HepG2 (cell line): ENCODE results near the gene USP7. TPM values are rescaled to one million over a fixed set of nuclear protein-coding genes. Genes with fewer than 3 reads are reported as not detected.

Experiments used
- BRCA1 ChIP-seq: sonication (generic); formaldehyde crosslinking; IDR thresholded peaks from 2 replicates; pipeline ENCODE4 v1.4.0; 2020; ENCODE audit warnings: missing genetic modification reagents
- GABPA ChIP-seq, 2 experiments: IDR thresholded peaks; 2 replicates each; pipeline ENCODE4 v1.6.1; 2011 to 2016; ENCODE audit warnings: low read depth in 2 of 2, low read length in 1 of 2, missing biosample characterization in 1 of 2, missing genetic modification characterization in 1 of 2
- GFI1 ChIP-seq: sonication (generic); formaldehyde crosslinking; IDR thresholded peaks from 2 replicates; pipeline ENCODE4 v1.5.0; 2020; ENCODE audit warnings: missing genetic modification reagents, mild to moderate bottlenecking, borderline replicate concordance
- HMG20B ChIP-seq: conservative IDR thresholded peaks from 2 replicates; pipeline ENCODE4 v1.6.1; 2016; ENCODE audit warnings: missing genetic modification reagents, missing compliant biosample characterization
- PTBP1 ChIP-seq: fragments of 200-400 bp; formaldehyde crosslinking; IDR thresholded peaks from 2 replicates; pipeline ENCODE4 v1.6.1; 2018; ENCODE audit warnings: low read length, low read depth; ENCODE audit not compliant: poor library complexity, severe bottlenecking
- SALL1 ChIP-seq: sonication (generic); formaldehyde crosslinking; IDR thresholded peaks from 2 replicates; pipeline ENCODE4 v1.8.0; 2022; ENCODE audit warnings: mild to moderate bottlenecking, missing genetic modification reagents
- SOX5 ChIP-seq: IDR thresholded peaks from 2 replicates; pipeline ENCODE4 v1.6.1; 2016; ENCODE audit warnings: borderline replicate concordance
- ZBTB38 ChIP-seq: sonication (generic); formaldehyde crosslinking; IDR thresholded peaks from 2 replicates; pipeline ENCODE4 v1.5.1; 2020; ENCODE audit warnings: mild to moderate bottlenecking, missing genetic modification reagents
- ZC3H4 ChIP-seq: sonication (generic); formaldehyde crosslinking; IDR thresholded peaks from 2 replicates; pipeline ENCODE4 v1.4.0; 2020; ENCODE audit warnings: missing genetic modification reagents, borderline replicate concordance
- ZFP82 ChIP-seq: sonication (generic); formaldehyde crosslinking; IDR thresholded peaks from 2 replicates; pipeline ENCODE4 v1.5.1; 2020; ENCODE audit warnings: mild to moderate bottlenecking, missing genetic modification reagents, borderline replicate concordance
- ZNF138 ChIP-seq: sonication (generic); formaldehyde crosslinking; IDR thresholded peaks from 2 replicates; pipeline ENCODE4 v1.5.0; 2020; ENCODE audit warnings: mild to moderate bottlenecking, low read depth, missing genetic modification reagents
- ZNF343 ChIP-seq: sonication (generic); formaldehyde crosslinking; IDR thresholded peaks from 2 replicates; pipeline ENCODE4 v1.4.0; 2020; ENCODE audit warnings: mild to moderate bottlenecking, missing genetic modification reagents
- ZNF605 ChIP-seq: sonication (generic); formaldehyde crosslinking; IDR thresholded peaks from 2 replicates; pipeline ENCODE4 v1.8.0; 2022; ENCODE audit warnings: mild to moderate bottlenecking, missing genetic modification reagents
- polyA plus RNA-seq, 8 experiments: library from polyadenylated mRNA; depleted of rRNA in 3 of 8; stranded (reverse) in 7 of 8; unstranded in 1 of 8; fragments of >200 nt; fragmentation: Illumina TruSeq in 4 of 8; extraction: Trizol in 4 of 8; gene quantifications; 2 replicates each; pipeline versions ENCODE4 v1.2.1 to v1.2.3, GENCODE V29; 2011 to 2016; ENCODE audit warnings: low read depth in 4 of 8, missing spikeins in 1 of 8, mixed read lengths in 1 of 8; ENCODE audit not compliant: insufficient read depth in 1 of 8
- total RNA-seq, 5 experiments: library from RNA; depleted of rRNA; stranded (reverse); fragments of >200 nt; fragmentation: Illumina TruSeq; extraction: Trizol; gene quantifications; 2 replicates each; pipeline ENCODE4 v1.2.3, GENCODE V29; 2016; ENCODE audit warnings: low read depth in 1 of 5
- TF ChIP-seq, protein P1 (sequence below): sonication (generic); formaldehyde crosslinking; IDR thresholded peaks from 2 replicates; pipeline ENCODE4 v1.9.0; 2022; ENCODE audit warnings: low read depth, missing genetic modification reagents
- TF ChIP-seq, protein P2 (sequence below): sonication (generic); formaldehyde crosslinking; IDR thresholded peaks from 2 replicates; pipeline ENCODE4 v1.4.0; 2020; ENCODE audit warnings: missing genetic modification reagents, borderline replicate concordance
- TF ChIP-seq, protein P3 (sequence below): sonication (generic); formaldehyde crosslinking; IDR thresholded peaks from 2 replicates; pipeline ENCODE4 v1.8.0; 2023; ENCODE audit warnings: mild to moderate bottlenecking, missing genetic modification reagents
- TF ChIP-seq, protein P4 (sequence below): sonication (generic); formaldehyde crosslinking; IDR thresholded peaks from 2 replicates; pipeline ENCODE4 v1.4.0; 2020; ENCODE audit warnings: missing genetic modification reagents
- TF ChIP-seq, protein P5 (sequence below): sonication (generic); formaldehyde crosslinking; IDR thresholded peaks from 2 replicates; pipeline ENCODE4 v1.5.1; 2020; ENCODE audit warnings: mild to moderate bottlenecking, missing genetic modification reagents, borderline replicate concordance

Gene USP7
- total and polyA plus RNA-seq, 2 of the 13 experiments (the other 11 are each of a cell fraction or from before 2014, with no cell fraction given), result 52.5 to 173 TPM

DNA sequence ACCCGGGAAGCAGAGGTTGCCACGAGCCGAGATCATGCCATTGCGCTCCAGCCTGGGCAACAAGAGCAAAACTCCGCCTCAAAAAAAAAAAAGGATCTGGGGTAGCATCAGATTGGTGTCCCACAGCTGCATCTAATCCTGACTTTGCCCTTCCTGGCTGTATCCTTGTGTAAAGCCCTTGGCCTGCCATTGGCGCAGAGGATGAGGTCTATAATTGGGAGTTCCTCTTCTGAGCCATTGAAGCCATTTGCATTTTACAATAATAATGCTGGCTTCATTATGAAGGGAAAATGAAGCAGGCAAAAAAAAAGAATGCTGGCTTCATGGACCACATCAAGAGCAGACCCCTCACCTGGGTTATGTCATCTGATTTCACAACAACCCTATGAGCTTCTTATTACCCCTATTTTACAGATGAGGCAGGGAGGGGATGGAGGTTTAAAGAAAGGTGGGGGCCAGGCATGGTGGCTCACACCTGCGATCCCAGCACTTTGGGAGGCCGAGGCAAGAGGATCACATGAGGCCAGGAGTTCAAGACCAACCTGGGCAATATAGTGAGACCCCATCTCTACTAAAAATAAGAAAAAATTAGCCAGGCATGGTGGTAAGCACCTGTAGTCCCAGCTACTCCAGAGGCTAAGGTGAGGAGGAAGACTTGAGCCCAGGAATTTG lies 82.7 kb downstream of the USP7 start (continued):
- TF ChIP-seq ZNF343 (CRISPR knock-in tag) (0 out of 2 replicates have a peak, but pooled peaks have one; percentile 2), SOX5 (CRISPR knock-in tag) (no peak), ZBTB38 (no peak), PTBP1 (no peak), BRCA1 (no peak), ZC3H4 (CRISPR knock-in tag) (no peak), GFI1 (CRISPR knock-in tag) (no peak), GABPA (IDR thresholded peaks at IDR 0.05; ENCODE audit: low read depth, low read length) (no peak), GABPA (CRISPR knock-in tag; IDR thresholded peaks at IDR 0.05; ENCODE audit: low read depth) (no peak), ZNF605 (CRISPR knock-in tag) (no peak; the same call in 1 of the 2 replicates), HMG20B (CRISPR knock-in tag) (no peak), SALL1 (no peak), ZFP82 (CRISPR knock-in tag) (0 out of 2 replicates have a peak, but pooled peaks have one; percentile 43), ZNF138 (CRISPR knock-in tag) (no peak)
- TF ChIP-seq, protein P1, sequence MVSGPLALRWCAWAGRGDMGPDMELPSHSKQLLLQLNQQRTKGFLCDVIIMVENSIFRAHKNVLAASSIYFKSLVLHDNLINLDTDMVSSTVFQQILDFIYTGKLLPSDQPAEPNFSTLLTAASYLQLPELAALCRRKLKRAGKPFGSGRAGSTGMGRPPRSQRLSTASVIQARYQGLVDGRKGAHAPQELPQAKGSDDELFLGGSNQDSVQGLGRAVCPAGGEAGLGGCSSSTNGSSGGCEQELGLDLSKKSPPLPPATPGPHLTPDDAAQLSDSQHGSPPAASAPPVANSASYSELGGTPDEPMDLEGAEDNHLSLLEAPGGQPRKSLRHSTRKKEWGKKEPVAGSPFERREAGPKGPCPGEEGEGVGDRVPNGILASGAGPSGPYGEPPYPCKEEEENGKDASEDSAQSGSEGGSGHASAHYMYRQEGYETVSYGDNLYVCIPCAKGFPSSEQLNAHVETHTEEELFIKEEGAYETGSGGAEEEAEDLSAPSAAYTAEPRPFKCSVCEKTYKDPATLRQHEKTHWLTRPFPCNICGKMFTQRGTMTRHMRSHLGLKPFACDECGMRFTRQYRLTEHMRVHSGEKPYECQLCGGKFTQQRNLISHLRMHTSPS (CRISPR knock-in tag), result no peak
- TF ChIP-seq, protein P2, sequence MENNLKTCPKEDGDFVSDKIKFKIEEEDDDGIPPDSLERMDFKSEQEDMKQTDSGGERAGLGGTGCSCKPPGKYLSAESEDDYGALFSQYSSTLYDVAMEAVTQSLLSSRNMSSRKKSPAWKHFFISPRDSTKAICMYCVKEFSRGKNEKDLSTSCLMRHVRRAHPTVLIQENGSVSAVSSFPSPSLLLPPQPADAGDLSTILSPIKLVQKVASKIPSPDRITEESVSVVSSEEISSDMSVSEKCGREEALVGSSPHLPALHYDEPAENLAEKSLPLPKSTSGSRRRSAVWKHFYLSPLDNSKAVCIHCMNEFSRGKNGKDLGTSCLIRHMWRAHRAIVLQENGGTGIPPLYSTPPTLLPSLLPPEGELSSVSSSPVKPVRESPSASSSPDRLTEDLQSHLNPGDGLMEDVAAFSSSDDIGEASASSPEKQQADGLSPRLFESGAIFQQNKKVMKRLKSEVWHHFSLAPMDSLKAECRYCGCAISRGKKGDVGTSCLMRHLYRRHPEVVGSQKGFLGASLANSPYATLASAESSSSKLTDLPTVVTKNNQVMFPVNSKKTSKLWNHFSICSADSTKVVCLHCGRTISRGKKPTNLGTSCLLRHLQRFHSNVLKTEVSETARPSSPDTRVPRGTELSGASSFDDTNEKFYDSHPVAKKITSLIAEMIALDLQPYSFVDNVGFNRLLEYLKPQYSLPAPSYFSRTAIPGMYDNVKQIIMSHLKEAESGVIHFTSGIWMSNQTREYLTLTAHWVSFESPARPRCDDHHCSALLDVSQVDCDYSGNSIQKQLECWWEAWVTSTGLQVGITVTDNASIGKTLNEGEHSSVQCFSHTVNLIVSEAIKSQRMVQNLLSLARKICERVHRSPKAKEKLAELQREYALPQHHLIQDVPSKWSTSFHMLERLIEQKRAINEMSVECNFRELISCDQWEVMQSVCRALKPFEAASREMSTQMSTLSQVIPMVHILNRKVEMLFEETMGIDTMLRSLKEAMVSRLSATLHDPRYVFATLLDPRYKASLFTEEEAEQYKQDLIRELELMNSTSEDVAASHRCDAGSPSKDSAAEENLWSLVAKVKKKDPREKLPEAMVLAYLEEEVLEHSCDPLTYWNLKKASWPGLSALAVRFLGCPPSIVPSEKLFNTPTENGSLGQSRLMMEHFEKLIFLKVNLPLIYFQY (CRISPR knock-in tag), result no peak
- TF ChIP-seq, protein P3, sequence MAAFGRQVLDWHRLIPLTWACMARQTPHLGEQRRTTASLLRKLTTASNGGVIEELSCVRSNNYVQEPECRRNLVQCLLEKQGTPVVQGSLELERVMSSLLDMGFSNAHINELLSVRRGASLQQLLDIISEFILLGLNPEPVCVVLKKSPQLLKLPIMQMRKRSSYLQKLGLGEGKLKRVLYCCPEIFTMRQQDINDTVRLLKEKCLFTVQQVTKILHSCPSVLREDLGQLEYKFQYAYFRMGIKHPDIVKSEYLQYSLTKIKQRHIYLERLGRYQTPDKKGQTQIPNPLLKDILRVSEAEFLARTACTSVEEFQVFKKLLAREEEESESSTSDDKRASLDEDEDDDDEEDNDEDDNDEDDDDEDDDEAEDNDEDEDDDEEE (CRISPR knock-in tag), result 0 out of 2 replicates have a peak, but pooled peaks have one; percentile 14
- TF ChIP-seq, protein P4, sequence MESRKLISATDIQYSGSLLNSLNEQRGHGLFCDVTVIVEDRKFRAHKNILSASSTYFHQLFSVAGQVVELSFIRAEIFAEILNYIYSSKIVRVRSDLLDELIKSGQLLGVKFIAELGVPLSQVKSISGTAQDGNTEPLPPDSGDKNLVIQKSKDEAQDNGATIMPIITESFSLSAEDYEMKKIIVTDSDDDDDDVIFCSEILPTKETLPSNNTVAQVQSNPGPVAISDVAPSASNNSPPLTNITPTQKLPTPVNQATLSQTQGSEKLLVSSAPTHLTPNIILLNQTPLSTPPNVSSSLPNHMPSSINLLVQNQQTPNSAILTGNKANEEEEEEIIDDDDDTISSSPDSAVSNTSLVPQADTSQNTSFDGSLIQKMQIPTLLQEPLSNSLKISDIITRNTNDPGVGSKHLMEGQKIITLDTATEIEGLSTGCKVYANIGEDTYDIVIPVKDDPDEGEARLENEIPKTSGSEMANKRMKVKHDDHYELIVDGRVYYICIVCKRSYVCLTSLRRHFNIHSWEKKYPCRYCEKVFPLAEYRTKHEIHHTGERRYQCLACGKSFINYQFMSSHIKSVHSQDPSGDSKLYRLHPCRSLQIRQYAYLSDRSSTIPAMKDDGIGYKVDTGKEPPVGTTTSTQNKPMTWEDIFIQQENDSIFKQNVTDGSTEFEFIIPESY (CRISPR knock-in tag), result no peak
- TF ChIP-seq, protein P5, sequence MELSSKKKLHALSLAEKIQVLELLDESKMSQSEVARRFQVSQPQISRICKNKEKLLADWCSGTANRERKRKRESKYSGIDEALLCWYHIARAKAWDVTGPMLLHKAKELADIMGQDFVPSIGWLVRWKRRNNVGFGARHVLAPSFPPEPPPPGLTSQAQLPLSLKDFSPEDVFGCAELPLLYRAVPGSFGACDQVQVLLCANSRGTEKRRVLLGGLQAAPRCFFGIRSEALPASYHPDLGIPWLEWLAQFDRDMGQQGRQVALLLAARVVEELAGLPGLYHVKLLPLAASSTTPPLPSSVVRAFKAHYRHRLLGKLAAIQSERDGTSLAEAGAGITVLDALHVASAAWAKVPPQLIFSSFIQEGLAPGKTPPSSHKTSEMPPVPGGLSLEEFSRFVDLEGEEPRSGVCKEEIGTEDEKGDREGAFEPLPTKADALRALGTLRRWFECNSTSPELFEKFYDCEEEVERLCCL (CRISPR knock-in tag), result no peak
